Testis (tissue), 3 donors: ENCODE measurements around the gene NYAP2. TPM values are rescaled to one million over a fixed set of nuclear protein-coding genes. Genes with fewer than 3 reads are reported as not detected.

Experiments
- DNase-seq: peaks from one replicate; pipeline ENCODE4 v3.0.0-alpha.2; 2019
- H3K27ac ChIP-seq, 2 donors: fragments of 200-600 bp; sonication (generic); one replicate each; pipeline ENCODE4 v1.5.1; 2019
- H3K27me3 ChIP-seq: fragments of 200-600 bp; sonication (generic); one replicate; pipeline ENCODE4 v1.5.1; 2019
- H3K36me3 ChIP-seq: fragments of 200-600 bp; sonication (generic); one replicate; pipeline ENCODE4 v1.5.1; 2017; ENCODE audit warnings: low read depth; ENCODE audit errors: missing control alignments
- H3K4me1 ChIP-seq: fragments of 200-600 bp; sonication (generic); one replicate; pipeline ENCODE4 v1.5.1; 2019
- H3K4me3 ChIP-seq, 2 donors: fragments of 200-600 bp; sonication (generic); one replicate each; pipeline ENCODE4 v1.5.1; 2017 to 2019
- H3K9me3 ChIP-seq: fragments of 200-600 bp; sonication (generic); one replicate; pipeline ENCODE4 v1.5.1; 2017
- POLR2A ChIP-seq: fragments of 450-650 bp; IDR thresholded peaks from one replicate; pipeline ENCODE4 v1.6.1; 2017; ENCODE audit warnings: antibody characterized with exemption, mild to moderate bottlenecking, moderate library complexity
- WGBS, 2 donors: methylation state at CpG; one replicate each; pipeline ENCODE4 v1.1.5; 2018; 5-methylcytosine and 5-hydroxymethylcytosine counted together
- intact Hi-C: fragments of 100-400 bp; cut with DNase I; formaldehyde crosslinking; loops from one replicate; pipeline ENCODE4 v1.15.1; 2023; ENCODE audit warnings: low total_unique reads
- polyA plus RNA-seq: library from polyadenylated mRNA; stranded (reverse); fragments of 350-450 nt; fragmentation: Illumina TruSeq; extraction: RNeasy Lipid Tissue Mini Kit (QIAGEN cat#74804); gene quantifications from one replicate; pipeline ENCODE4 v1.2.3, GENCODE V29; 2014; ENCODE audit warnings: low read depth, low replicate concordance; ENCODE audit not compliant: insufficient read depth
- total RNA-seq, 2 donors: library from RNA; depleted of rRNA; stranded (reverse); fragments of >200 nt; gene quantifications; one replicate each; pipeline ENCODE4 v1.2.3, GENCODE V29; 2016
- TF ChIP-seq, protein P1 (sequence below), 3 experiments: fragments of 450-650 bp in 2 of 3; fragments of 200-600 bp in 1 of 3; sonication (generic) in 1 of 3; IDR thresholded peaks; one replicate each; pipeline ENCODE4 v1.5.1; 2016 to 2019; ENCODE audit warnings: antibody characterized with exemption in 3 of 3, mild to moderate bottlenecking in 2 of 3, moderate library complexity in 1 of 3

The NYAP2 gene
- total and polyA plus RNA-seq, 3 donors from 2014 or later = 0.17 to 0.25 (median 0.24) TPM

DNA sequence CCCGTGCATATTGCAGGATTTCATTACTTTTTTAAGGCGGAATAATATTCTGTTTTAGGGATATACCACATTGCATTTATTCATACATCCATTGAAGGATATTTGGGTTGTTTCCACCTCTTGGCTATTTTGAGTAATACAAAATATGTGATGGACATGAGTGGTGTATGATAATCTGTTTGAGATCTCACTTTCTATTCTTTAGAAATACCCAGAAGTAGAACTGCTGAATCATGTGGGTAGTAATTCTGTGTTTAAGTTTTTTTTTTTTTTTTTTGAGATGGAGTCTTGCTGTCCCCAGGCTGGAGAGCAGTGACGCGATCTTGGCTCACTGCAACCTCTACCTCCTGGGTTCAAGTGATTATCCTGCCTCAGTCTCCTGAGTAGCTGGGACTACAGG, 201.4 kb downstream of the NYAP2 start:
- Histone ChIP-seq H3K36me3 (no peaks in the 10 kb centered on the region), H3K27me3 (no peaks in the 10 kb centered on the region), H3K27ac (no peak overlapping the region), H3K4me1 (no peaks in the 10 kb centered on the region), H3K4me3 (no peak overlapping the region), H3K9me3 (no peaks in the 10 kb centered on the region)
- 91% methylated on average over 4 of the region's 4 CpGs for WGBS, 2 donors
- TF ChIP-seq, protein P1, sequence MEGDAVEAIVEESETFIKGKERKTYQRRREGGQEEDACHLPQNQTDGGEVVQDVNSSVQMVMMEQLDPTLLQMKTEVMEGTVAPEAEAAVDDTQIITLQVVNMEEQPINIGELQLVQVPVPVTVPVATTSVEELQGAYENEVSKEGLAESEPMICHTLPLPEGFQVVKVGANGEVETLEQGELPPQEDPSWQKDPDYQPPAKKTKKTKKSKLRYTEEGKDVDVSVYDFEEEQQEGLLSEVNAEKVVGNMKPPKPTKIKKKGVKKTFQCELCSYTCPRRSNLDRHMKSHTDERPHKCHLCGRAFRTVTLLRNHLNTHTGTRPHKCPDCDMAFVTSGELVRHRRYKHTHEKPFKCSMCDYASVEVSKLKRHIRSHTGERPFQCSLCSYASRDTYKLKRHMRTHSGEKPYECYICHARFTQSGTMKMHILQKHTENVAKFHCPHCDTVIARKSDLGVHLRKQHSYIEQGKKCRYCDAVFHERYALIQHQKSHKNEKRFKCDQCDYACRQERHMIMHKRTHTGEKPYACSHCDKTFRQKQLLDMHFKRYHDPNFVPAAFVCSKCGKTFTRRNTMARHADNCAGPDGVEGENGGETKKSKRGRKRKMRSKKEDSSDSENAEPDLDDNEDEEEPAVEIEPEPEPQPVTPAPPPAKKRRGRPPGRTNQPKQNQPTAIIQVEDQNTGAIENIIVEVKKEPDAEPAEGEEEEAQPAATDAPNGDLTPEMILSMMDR (IDR thresholded peaks at IDR 0.05) = no peak
- TF ChIP-seq POLR2A = no peak
- DNase-seq = no peak
- intact Hi-C loops = no loop called here

DNA sequence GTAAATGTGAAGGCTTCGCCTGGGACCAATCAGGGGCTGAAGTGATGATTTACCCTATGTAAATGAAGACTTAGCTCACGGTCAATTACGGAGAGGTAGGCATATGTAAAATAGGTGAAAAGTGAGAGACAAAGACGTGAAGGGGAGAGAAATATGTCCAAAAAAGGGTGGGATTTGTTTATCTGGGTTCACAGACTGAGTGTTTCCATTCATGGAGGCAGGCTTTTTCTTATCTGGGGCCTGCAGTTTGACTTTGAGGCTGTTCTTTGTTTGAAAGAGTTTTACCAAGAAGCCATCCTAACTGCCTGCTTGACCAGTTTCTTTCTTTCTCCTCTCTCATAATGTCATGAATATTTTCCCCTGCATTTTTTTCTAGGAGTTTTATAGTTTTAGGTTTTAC, 202.7 kb downstream of the NYAP2 start:
- Histone ChIP-seq H3K9me3 (no peaks in the 10 kb centered on the region), H3K36me3 (no peaks in the 10 kb centered on the region), H3K4me1 (no peaks in the 10 kb centered on the region), H3K27ac (no peak overlapping the region), H3K27me3 (no peaks in the 10 kb centered on the region), H3K4me3 (no peak overlapping the region)
- TF ChIP-seq, protein P1 (IDR thresholded peaks at IDR 0.05) = no peak
- 85 to 92% methylated on average over 4 of the region's 4 CpGs for WGBS, 2 donors
- no peak for DNase-seq
- intact Hi-C loops = no loop called here

DNA sequence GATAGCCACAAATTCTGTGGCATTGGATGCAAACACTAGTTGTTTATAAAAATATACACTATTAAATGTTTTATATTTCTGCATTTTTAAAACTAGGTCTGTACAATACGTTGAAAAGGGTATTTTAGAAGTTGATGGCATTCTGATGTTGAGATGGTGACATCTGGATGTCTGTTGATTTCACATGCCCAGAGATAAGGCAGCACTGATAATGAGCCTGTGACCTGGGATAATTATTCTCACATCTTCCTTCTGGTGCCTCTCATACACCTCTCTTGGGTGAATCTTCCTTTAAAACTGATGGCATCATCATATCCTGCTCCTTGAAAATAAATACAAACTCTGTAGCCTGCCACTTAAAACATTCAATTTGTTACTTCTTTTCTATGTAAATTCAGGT, 208.6 kb downstream of the NYAP2 start:
- Histone ChIP-seq H3K27ac (no peak overlapping the region), H3K36me3 (no peaks in the 10 kb centered on the region), H3K4me3 (no peak overlapping the region), H3K27me3 (no peaks in the 10 kb centered on the region), H3K4me1 (no peaks in the 10 kb centered on the region), H3K9me3 (no peaks in the 10 kb centered on the region)
- intact Hi-C loops = no loop called here
- DNase-seq = no peak
- 63 to 79% methylated on average over 1 of the region's 1 CpG for WGBS, 2 donors
- TF ChIP-seq POLR2A = no peak
- TF ChIP-seq, protein P1 (IDR thresholded peaks at IDR 0.05) = no peak

DNA sequence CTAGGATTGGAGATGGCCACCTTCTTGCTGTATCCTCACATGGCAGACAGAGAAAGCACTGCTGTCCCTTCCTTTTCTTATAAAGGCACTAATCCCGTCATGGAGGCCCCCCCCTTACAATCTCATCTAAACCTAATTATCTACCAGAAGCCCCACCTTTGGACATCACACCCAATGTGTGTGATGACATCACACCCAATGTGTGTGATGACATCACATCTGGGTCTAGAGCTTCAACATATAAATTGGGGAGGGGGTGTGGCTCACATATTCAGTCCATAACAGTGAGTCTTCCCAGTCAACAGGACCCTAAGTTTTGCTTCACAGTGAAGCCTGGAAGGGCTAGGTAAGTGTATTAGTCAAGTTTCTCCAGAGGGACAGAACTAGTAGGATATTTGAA, 213.1 kb downstream of the NYAP2 start:
- Histone ChIP-seq H3K9me3 (no peaks in the 10 kb centered on the region), H3K27me3 (no peaks in the 10 kb centered on the region), H3K27ac (no peak overlapping the region), H3K4me1 (no peaks in the 10 kb centered on the region), H3K36me3 (no peaks in the 10 kb centered on the region), H3K4me3 (no peak overlapping the region)
- intact Hi-C loops = no loop called here
- DNase-seq = no peak
- 95 to 100% methylated on average over 1 of the region's 1 CpG for WGBS, 2 donors
- TF ChIP-seq, protein P1 (IDR thresholded peaks at IDR 0.05) = no peak
- TF ChIP-seq POLR2A = no peak

DNA sequence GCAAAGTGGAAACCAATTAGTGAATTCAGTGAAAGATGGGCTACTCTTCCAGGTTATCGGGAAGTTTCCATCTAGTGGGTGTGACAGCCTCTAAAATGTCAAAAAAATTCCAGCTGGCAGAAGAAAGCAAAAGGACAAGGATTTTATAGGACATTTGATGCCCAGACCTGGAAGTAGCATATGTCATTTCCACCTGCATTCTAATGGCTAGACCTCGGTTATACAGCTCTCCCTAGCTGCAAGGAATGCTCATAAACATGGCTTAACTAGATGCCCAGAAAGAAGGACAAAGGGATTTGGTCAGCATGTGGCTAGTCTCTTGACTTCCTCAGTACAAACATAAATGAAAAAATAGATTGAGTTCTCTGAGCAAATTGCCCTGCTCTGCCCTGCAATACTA, 215.4 kb downstream of the NYAP2 start:
- WGBS, 2 donors = 69 to 80% methylated on average over 2 of the region's 2 CpGs
- Histone ChIP-seq H3K27me3 (no peaks in the 10 kb centered on the region), H3K36me3 (no peaks in the 10 kb centered on the region), H3K4me1 (no peaks in the 10 kb centered on the region), H3K4me3 (no peak overlapping the region), H3K27ac (no peak overlapping the region), H3K9me3 (no peaks in the 10 kb centered on the region)
- no peak for TF ChIP-seq POLR2A
- TF ChIP-seq, protein P1 (IDR thresholded peaks at IDR 0.05) = no peak
- intact Hi-C loops = no loop called here
- DNase-seq = no peak
